Panc1 (cell line): ENCODE results near the gene DVL1.

Source experiments
- SIN3A ChIP-seq: IDR thresholded peaks from 2 replicates; pipeline ENCODE4 v1.6.1; 2012; ENCODE audit warnings: low read depth, mild to moderate bottlenecking, low read length, moderate library complexity, borderline replicate concordance; ENCODE audit not compliant: insufficient read depth
- TF ChIP-seq, protein P1 (sequence below): fragments of 450-650 bp; IDR thresholded peaks from 2 replicates; pipeline ENCODE4 v1.5.1; 2017; ENCODE audit warnings: mild to moderate bottlenecking

DNA sequence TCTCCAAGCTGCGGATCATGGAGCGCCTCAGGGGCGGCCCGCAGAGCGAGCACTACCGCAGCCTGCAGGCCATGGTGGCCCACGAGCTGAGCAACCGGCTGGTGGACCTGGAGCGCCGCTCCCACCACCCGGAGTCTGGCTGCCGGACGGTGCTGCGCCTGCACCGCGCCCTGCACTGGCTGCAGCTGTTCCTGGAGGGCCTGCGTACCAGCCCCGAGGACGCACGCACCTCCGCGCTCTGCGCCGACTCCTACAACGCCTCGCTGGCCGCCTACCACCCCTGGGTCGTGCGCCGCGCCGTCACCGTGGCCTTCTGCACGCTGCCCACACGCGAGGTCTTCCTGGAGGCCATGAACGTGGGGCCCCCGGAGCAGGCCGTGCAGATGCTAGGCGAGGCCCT lies 21.9 kb downstream of the DVL1 start:
- TF ChIP-seq, protein P1, sequence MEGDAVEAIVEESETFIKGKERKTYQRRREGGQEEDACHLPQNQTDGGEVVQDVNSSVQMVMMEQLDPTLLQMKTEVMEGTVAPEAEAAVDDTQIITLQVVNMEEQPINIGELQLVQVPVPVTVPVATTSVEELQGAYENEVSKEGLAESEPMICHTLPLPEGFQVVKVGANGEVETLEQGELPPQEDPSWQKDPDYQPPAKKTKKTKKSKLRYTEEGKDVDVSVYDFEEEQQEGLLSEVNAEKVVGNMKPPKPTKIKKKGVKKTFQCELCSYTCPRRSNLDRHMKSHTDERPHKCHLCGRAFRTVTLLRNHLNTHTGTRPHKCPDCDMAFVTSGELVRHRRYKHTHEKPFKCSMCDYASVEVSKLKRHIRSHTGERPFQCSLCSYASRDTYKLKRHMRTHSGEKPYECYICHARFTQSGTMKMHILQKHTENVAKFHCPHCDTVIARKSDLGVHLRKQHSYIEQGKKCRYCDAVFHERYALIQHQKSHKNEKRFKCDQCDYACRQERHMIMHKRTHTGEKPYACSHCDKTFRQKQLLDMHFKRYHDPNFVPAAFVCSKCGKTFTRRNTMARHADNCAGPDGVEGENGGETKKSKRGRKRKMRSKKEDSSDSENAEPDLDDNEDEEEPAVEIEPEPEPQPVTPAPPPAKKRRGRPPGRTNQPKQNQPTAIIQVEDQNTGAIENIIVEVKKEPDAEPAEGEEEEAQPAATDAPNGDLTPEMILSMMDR = no peak
- no peak for TF ChIP-seq SIN3A
